Measurements from ENCODE around the gene AZGP1. TPM values are rescaled to one million over a fixed set of nuclear protein-coding genes. Genes with fewer than 3 reads are reported as not detected.

AZGP1 gene
- total and polyA plus RNA-seq, 4 experiments from 2014 or later, result not detected

GRCh38 chr7:99918959-99919813 lies 56.6 kb downstream of the AZGP1 start, which contains the start of gene TRIM4:
TSS of gene TRIM4 (minus strand) at chr7:99919530. CDS start at chr7:99919401, 129 bp downstream.
- Mint-ChIP-seq H3K27me3 (no peaks in the 10 kb centered on the region), H3K4me1 (peaks cover 37 to 61% (median 48%) of the 10 kb centered on the region in 4 donors), H3K36me3 (peaks cover 0 to 38% of the 10 kb centered on the region in 2 donors), H3K9me3 (no peaks in the 10 kb centered on the region), H3K4me3 (peak within 1 kb of the TSS; percentile 95 to 98 (median 96)), H3K27ac (peak within 1 kb of the TSS; percentile 95 to 99 (median 98))
- ChIA-PET CTCF (ENCODE audit: partially characterized antibody) (interaction anchor here (0.9 to 14.5 kb wide), 9 partner anchors 9 to 211 kb away, joined by 3 to 268 read pairs (median 4); partner anchors contain the start of gene GJC3), POLR2A (ENCODE audit: partially characterized antibody) (interaction anchor here (0.6 to 3.6 kb wide), 31 partner anchors 9 to 1166 kb away, joined by 3 to 25 read pairs (median 5); partner anchors contain the start of genes AP4M1, COPS6, GJC3 and GPC2)
- H3K36me3 ChIP-seq (ENCODE audit: insufficient read depth, low read length), result no peaks in the 10 kb centered on the region
- no peaks in the 10 kb centered on the region for H3K27me3 ChIP-seq (ENCODE audit: insufficient read depth, low read length)
- peaks cover 41% of the 10 kb centered on the region for H3K4me1 ChIP-seq (ENCODE audit: insufficient read depth, low read length)
- H3K9me3 ChIP-seq (ENCODE audit: control insufficient read depth in 1 of 2, low read length in 2 of 2), result no peaks in the 10 kb centered on the region
- peak within 1 kb of the TSS; percentile 85 to 89 for H3K4me3 ChIP-seq (ENCODE audit: low read length in 2 of 2)
- intact Hi-C loops (cut with micrococcal nuclease), result loop anchor here (5.0 kb wide), 1 partner anchor 303 kb away; no protein-coding TSS in a partner anchor
- peak; percentile 89 to 90 (median 89) for DNase-seq
- peak within 1 kb of the TSS; percentile 94 for H3K27ac ChIP-seq (ENCODE audit: low read depth, low read length)

Other genes starting within 250 kb of the AZGP1 start
- not detected for gene CYP3A7, start 240.8 kb downstream of the AZGP1 start, total RNA-seq
- gene CYP3A7, start 240.8 kb downstream of the AZGP1 start, polyA plus RNA-seq, result under 1 TPM in 1 of 2 donors, not detected in 1; 0.07 TPM
- gene CYP3A4, start 191.8 kb downstream of the AZGP1 start, total RNA-seq, result not detected
- gene CYP3A4, start 191.8 kb downstream of the AZGP1 start, polyA plus RNA-seq, result not detected
- not detected for gene CYP3A43, start 148.0 kb downstream of the AZGP1 start, total RNA-seq
- gene CYP3A43, start 148.0 kb downstream of the AZGP1 start, polyA plus RNA-seq, result not detected
- not detected for gene OR2AE1, start 99.0 kb downstream of the AZGP1 start, total RNA-seq
- gene OR2AE1, start 99.0 kb downstream of the AZGP1 start, polyA plus RNA-seq, result not detected
- gene TRIM4, start 56.5 kb downstream of the AZGP1 start, total RNA-seq, result 10 to 100 TPM; 69.0 to 69.7 TPM
- gene TRIM4, start 56.5 kb downstream of the AZGP1 start, polyA plus RNA-seq, result 10 to 100 TPM; 18.2 to 28.8 TPM
- gene GJC3, start 46.4 kb downstream of the AZGP1 start, total RNA-seq, result under 1 TPM; 0.39 to 0.61 TPM
- gene GJC3, start 46.4 kb downstream of the AZGP1 start, polyA plus RNA-seq, result under 1 TPM; 0.23 to 0.94 TPM
- 100 to 1,000 TPM in 1 of 2 experiments, 10 to 100 TPM in 1; 94.8 to 101 TPM for gene ZKSCAN1, start 39.6 kb upstream of the AZGP1 start, total RNA-seq
- gene ZKSCAN1, start 39.6 kb upstream of the AZGP1 start, polyA plus RNA-seq, result 10 to 100 TPM; 25.0 to 47.0 TPM
- 10 to 100 TPM in 1 of 2 experiments, 1 to 10 TPM in 1; 9.9 to 10.6 TPM for gene ZSCAN21, start 73.7 kb upstream of the AZGP1 start, total RNA-seq
- 1 to 10 TPM; 2.5 to 9.7 TPM for gene ZSCAN21, start 73.7 kb upstream of the AZGP1 start, polyA plus RNA-seq
- gene ZNF3, start 105.7 kb upstream of the AZGP1 start, total RNA-seq, result 10 to 100 TPM; 44.2 to 44.8 TPM
- 10 to 100 TPM; 11.9 to 25.4 TPM for gene ZNF3, start 105.7 kb upstream of the AZGP1 start, polyA plus RNA-seq
- gene COPS6, start 112.9 kb upstream of the AZGP1 start, total RNA-seq, result 10 to 100 TPM; 85.5 to 89.2 TPM
- 100 to 1,000 TPM; 155 to 261 TPM for gene COPS6, start 112.9 kb upstream of the AZGP1 start, polyA plus RNA-seq
- gene MCM7, start 125.4 kb upstream of the AZGP1 start, total RNA-seq, result 100 to 1,000 TPM; 164 to 173 TPM
- gene MCM7, start 125.4 kb upstream of the AZGP1 start, polyA plus RNA-seq, result 10 to 100 TPM; 26.9 to 29.9 TPM
- 10 to 100 TPM; 12.1 to 14.9 TPM for gene AP4M1, start 125.6 kb upstream of the AZGP1 start, total RNA-seq
- 1 to 10 TPM; 3.2 to 4.3 TPM for gene AP4M1, start 125.6 kb upstream of the AZGP1 start, polyA plus RNA-seq
- 10 to 100 TPM; 61.6 to 62.2 TPM for gene TAF6, start 143.3 kb upstream of the AZGP1 start, total RNA-seq
- gene TAF6, start 143.3 kb upstream of the AZGP1 start, polyA plus RNA-seq, result 10 to 100 TPM; 25.3 to 35.2 TPM
- gene CNPY4, start 143.6 kb upstream of the AZGP1 start, total RNA-seq, result 10 to 100 TPM; 69.0 to 69.8 TPM
- 10 to 100 TPM; 14.8 to 24.8 TPM for gene CNPY4, start 143.6 kb upstream of the AZGP1 start, polyA plus RNA-seq
- gene MBLAC1, start 150.9 kb upstream of the AZGP1 start, total RNA-seq, result 1 to 10 TPM; 6.4 to 6.8 TPM
- 1 to 10 TPM in 1 of 2 donors, under 1 TPM in 1; 0.77 to 1.2 TPM for gene MBLAC1, start 150.9 kb upstream of the AZGP1 start, polyA plus RNA-seq
- gene LAMTOR4, start 172.9 kb upstream of the AZGP1 start, total RNA-seq, result 100 to 1,000 TPM; 178 to 189 TPM
- gene LAMTOR4, start 172.9 kb upstream of the AZGP1 start, polyA plus RNA-seq, result 100 to 1,000 TPM; 423 to 501 TPM
- gene TRAPPC14, start 182.7 kb upstream of the AZGP1 start, total RNA-seq, result 10 to 100 TPM; 68.7 to 73.0 TPM
- gene TRAPPC14, start 182.7 kb upstream of the AZGP1 start, polyA plus RNA-seq, result 1 to 10 TPM; 1.4 to 5.5 TPM
- gene GAL3ST4, start 192.6 kb upstream of the AZGP1 start, total RNA-seq, result 1 to 10 TPM; 8.0 to 8.9 TPM
- gene GAL3ST4, start 192.6 kb upstream of the AZGP1 start, polyA plus RNA-seq, result 1 to 10 TPM; 2.3 to 5.0 TPM
- 10 to 100 TPM; 11.8 to 12.5 TPM for gene GPC2, start 201.3 kb upstream of the AZGP1 start, total RNA-seq
- gene GPC2, start 201.3 kb upstream of the AZGP1 start, polyA plus RNA-seq, result under 1 TPM in 1 of 2 donors, not detected in 1; 0.73 TPM
- 1 to 10 TPM; 6.5 to 7.7 TPM for gene STAG3, start 201.9 kb upstream of the AZGP1 start, total RNA-seq
- gene STAG3, start 201.9 kb upstream of the AZGP1 start, polyA plus RNA-seq, result 1 to 10 TPM; 1.6 to 3.7 TPM
- 10 to 100 TPM; 77.4 to 85.2 TPM for gene PVRIG, start 243.9 kb upstream of the AZGP1 start, total RNA-seq
- gene PVRIG, start 243.9 kb upstream of the AZGP1 start, polyA plus RNA-seq, result 10 to 100 TPM; 68.2 to 87.3 TPM

All from CD4-positive, alpha-beta memory T cell (primary cell).